ENCODE results near the gene NUAK2.

The NUAK2 gene

GRCh38 chr1:205259998-205260397, 61.5 kb downstream of the NUAK2 start:
- no peak for DNase-seq (ENCODE audit: low read depth)
- H3K4me3 ChIP-seq (ENCODE audit: low read depth, low read length) = no peak overlapping the region
- TF ChIP-seq CTCF (conservative IDR thresholded peaks at IDR 0.05; ENCODE audit: low read depth, low read length) = no peak

- no peak for TF ChIP-seq CTCF (conservative IDR thresholded peaks at IDR 0.05; ENCODE audit: low read depth, low read length)
- no peak overlapping the region for H3K4me3 ChIP-seq (ENCODE audit: low read depth, low read length)
- DNase-seq (ENCODE audit: low read depth) = peak; percentile 58
These were observed 62.2 kb downstream of the NUAK2 start for GRCh38 chr1:205259324-205259832.

GRCh38 chr1:205258719-205259118, 62.8 kb downstream of the NUAK2 start:
- TF ChIP-seq CTCF (conservative IDR thresholded peaks at IDR 0.05; ENCODE audit: low read depth, low read length) = no peak
- DNase-seq (ENCODE audit: low read depth) = peak; percentile 87
- no peak overlapping the region for H3K4me3 ChIP-seq (ENCODE audit: low read depth, low read length)

- peak; percentile 16 for DNase-seq (ENCODE audit: low read depth)
- TF ChIP-seq CTCF (conservative IDR thresholded peaks at IDR 0.05; ENCODE audit: low read depth, low read length) = no peak
- H3K4me3 ChIP-seq (ENCODE audit: low read depth, low read length) = no peak overlapping the region
These were observed 63.3 kb downstream of the NUAK2 start for GRCh38 chr1:205258261-205258691.

GRCh38 chr1:205257735-205258134, 63.8 kb downstream of the NUAK2 start:
- no peak for DNase-seq (ENCODE audit: low read depth)
- TF ChIP-seq CTCF (conservative IDR thresholded peaks at IDR 0.05; ENCODE audit: low read depth, low read length) = no peak
- no peak overlapping the region for H3K4me3 ChIP-seq (ENCODE audit: low read depth, low read length)

GRCh38 chr1:205256951-205257625, 64.5 kb downstream of the NUAK2 start:
- no peak for TF ChIP-seq CTCF (conservative IDR thresholded peaks at IDR 0.05; ENCODE audit: low read depth, low read length)
- no peak overlapping the region for H3K4me3 ChIP-seq (ENCODE audit: low read depth, low read length)

More at GRCh38 chr1:205256951-205257625, 64.5 kb downstream of the NUAK2 start:
- no peak for DNase-seq (ENCODE audit: low read depth)
